CD4-positive, alpha-beta T cell (primary cell): ENCODE measurements around the gene PARPBP. TPM values are rescaled to one million over a fixed set of nuclear protein-coding genes. Genes with fewer than 3 reads are reported as not detected.
A peak's percentile ranks its signal among the peaks of the same experiment; 100 is the strongest.
"Not testable (repeated sequence)": the region's sequence is repeated elsewhere in the genome, so short reads cannot be mapped to it uniquely, and the experiment has no call there.

Source experiments
- ATAC-seq: fragments of 200-7000 bp; cut with Tn5 transposase; one replicate; pipeline ENCODE4 v1.10.0; 2022; ENCODE audit warnings: mild to moderate bottlenecking; ENCODE audit not compliant: poor library complexity
- CTCF ChIA-PET: fragments of 350-600 bp; sonication (Branson Sonifier 250); formaldehyde crosslinking; loops from one replicate; lab custom pipeline; 2021; ENCODE audit warnings: antibody characterized with exemption, inconsistent platforms; lab: Charles Lee
- POLR2A ChIA-PET: fragments of 350-600 bp; sonication (Branson Sonifier 250); formaldehyde crosslinking; loops from one replicate; lab custom pipeline; 2021; ENCODE audit warnings: antibody characterized with exemption, inconsistent platforms; lab: Charles Lee
- DNase-seq, 14 experiments: peaks; one replicate each; pipeline ENCODE4 v3.0.0-alpha.2; 2013 to 2020; ENCODE audit warnings: mixed read lengths in 2 of 14
- H3K27ac ChIP-seq, 2 donors: one replicate each; pipeline versions ENCODE4 v1.5.1 to v1.7.0; 2013; ENCODE audit warnings: low read length in 2 of 2, low read depth in 1 of 2, mild to moderate bottlenecking in 1 of 2
- H3K27me3 ChIP-seq, 2 experiments: 1 replicate in 1 of 2; 2 replicates in 1 of 2; pipeline versions ENCODE4 v1.6.1 to v1.7.0; 2013; ENCODE audit warnings: low read length in 2 of 2, control low read depth in 1 of 2, mild to moderate bottlenecking in 1 of 2, moderate library complexity in 1 of 2; ENCODE audit not compliant: insufficient read depth in 2 of 2, control insufficient read depth in 1 of 2
- H3K36me3 ChIP-seq: one replicate; pipeline ENCODE4 v1.6.1; 2013; ENCODE audit warnings: low read length, control low read depth; ENCODE audit not compliant: insufficient read depth
- H3K4me1 ChIP-seq: one replicate; pipeline ENCODE4 v1.6.1; 2013; ENCODE audit warnings: low read length, control low read depth; ENCODE audit not compliant: insufficient read depth
- H3K4me3 ChIP-seq: one replicate; pipeline ENCODE4 v1.5.1; 2013; ENCODE audit warnings: mild to moderate bottlenecking, low read length, moderate library complexity
- H3K9me3 ChIP-seq, 2 experiments: 1 replicate in 1 of 2; 2 replicates in 1 of 2; pipeline versions ENCODE4 v1.6.1 to v1.7.0; 2013; ENCODE audit warnings: low read length in 2 of 2, mild to moderate bottlenecking in 2 of 2, control low read depth in 1 of 2, moderate library complexity in 1 of 2; ENCODE audit not compliant: control insufficient read depth in 1 of 2, insufficient read depth in 1 of 2
- H3K27ac Mint-ChIP-seq: one replicate; pipeline ENCODE4 v1.8.0; 2020; ENCODE audit warnings: mixed read lengths
- H3K27me3 Mint-ChIP-seq: one replicate; pipeline ENCODE4 v1.8.0; 2021; ENCODE audit warnings: mixed read lengths
- H3K36me3 Mint-ChIP-seq: one replicate; pipeline ENCODE4 v1.8.0; 2021; ENCODE audit warnings: low read depth, mixed read lengths
- H3K4me1 Mint-ChIP-seq: one replicate; pipeline ENCODE4 v1.8.0; 2021; ENCODE audit warnings: low read depth, mixed read lengths
- H3K4me3 Mint-ChIP-seq: one replicate; pipeline ENCODE4 v1.8.0; 2020; ENCODE audit warnings: mild to moderate bottlenecking, mixed read lengths
- H3K9me3 Mint-ChIP-seq: one replicate; pipeline ENCODE4 v1.8.0; 2020; ENCODE audit warnings: mixed read lengths
- intact Hi-C, 2 experiments: fragments of 100-400 bp; cut with DNase I in 1 of 2; cut with micrococcal nuclease in 1 of 2; formaldehyde crosslinking; loops; one replicate each; pipeline versions ENCODE4 v1.15.1 to v1.9.0; 2023 to 2025; cut with DNase I, micrococcal nuclease
- total RNA-seq, 174 experiments: library from RNA in 2 of 174; stranded (reverse) in 2 of 174; gene quantifications; one replicate each; pipeline ENCODE4 v1.2.3 and lab custom pipeline; 2021 to 2026
- TF ChIP-seq, protein P1 (sequence below): fragments of 200-600 bp; IDR thresholded peaks from one replicate; pipeline ENCODE4 v1.8.0; 2022; ENCODE audit warnings: antibody characterized with exemption, mild to moderate bottlenecking

Gene PARPBP
- total RNA-seq, 2 experiments from 2014 or later, result 1.1 to 1.5 TPM

DNA sequence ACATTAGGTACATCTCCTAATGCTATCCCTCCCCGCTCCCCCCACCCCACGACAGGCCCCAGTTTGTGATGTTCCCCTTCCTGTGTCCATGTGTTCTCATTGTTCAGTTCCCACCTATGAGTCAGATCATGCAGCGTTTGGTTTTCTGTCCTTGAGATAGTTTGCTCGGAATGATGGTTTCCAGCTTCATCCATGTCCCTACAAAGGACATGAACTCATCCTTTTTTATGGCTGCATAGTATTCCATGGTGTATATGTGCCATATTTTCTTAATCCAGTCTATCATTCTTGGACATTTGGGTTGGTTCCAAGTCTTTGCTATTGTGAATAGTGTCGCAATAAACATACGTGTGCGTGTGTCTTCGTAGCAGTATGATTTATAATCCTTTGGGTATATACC is 17.6 kb downstream of the PARPBP start:
- H3K9me3 ChIP-seq, H3K36me3 ChIP-seq, H3K4me3 Mint-ChIP-seq, H3K27ac Mint-ChIP-seq, H3K4me1 ChIP-seq, CTCF ChIA-PET, H3K36me3 Mint-ChIP-seq, H3K4me1 Mint-ChIP-seq, POLR2A ChIA-PET, H3K27me3 ChIP-seq, ATAC-seq, H3K27me3 Mint-ChIP-seq, DNase-seq, H3K27ac ChIP-seq, H3K9me3 Mint-ChIP-seq, intact Hi-C loops, H3K4me3 ChIP-seq: not testable (repeated sequence)

DNA sequence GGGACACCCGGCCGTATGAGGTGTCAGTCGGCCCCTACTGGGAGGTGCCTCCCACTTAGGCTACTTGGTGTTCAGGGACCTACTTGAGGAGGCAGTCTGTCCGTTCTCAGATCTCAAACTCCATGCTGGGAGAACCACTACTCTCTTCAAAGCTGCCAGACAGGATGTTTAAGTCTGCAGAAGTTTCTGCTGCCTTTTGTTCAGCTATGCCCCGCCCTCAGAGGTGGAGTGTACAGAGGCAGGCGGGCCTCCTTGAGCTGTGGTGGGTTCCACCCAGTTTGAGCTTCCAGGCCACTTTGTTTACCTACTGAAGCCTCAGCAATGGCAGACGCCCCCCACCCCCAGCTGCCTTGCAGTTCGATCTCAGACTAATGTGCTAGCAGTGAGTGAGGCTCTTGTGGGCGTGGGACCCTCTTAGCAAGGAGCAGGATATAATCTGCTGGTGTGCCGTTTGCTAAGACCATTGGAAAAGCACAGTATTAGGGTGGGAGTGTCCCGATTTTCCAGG is 22.9 kb downstream of the PARPBP start:
- DNase-seq, result peak in 5 of 14 experiments; percentile 5 to 32 (median 11)
- H3K4me1 ChIP-seq, H3K36me3 Mint-ChIP-seq, H3K9me3 ChIP-seq, H3K27ac Mint-ChIP-seq, ATAC-seq, H3K4me1 Mint-ChIP-seq, H3K4me3 ChIP-seq, H3K36me3 ChIP-seq, intact Hi-C loops, H3K27me3 Mint-ChIP-seq, CTCF ChIA-PET, H3K4me3 Mint-ChIP-seq, H3K9me3 Mint-ChIP-seq, POLR2A ChIA-PET, H3K27me3 ChIP-seq, H3K27ac ChIP-seq: not testable (repeated sequence)

DNA sequence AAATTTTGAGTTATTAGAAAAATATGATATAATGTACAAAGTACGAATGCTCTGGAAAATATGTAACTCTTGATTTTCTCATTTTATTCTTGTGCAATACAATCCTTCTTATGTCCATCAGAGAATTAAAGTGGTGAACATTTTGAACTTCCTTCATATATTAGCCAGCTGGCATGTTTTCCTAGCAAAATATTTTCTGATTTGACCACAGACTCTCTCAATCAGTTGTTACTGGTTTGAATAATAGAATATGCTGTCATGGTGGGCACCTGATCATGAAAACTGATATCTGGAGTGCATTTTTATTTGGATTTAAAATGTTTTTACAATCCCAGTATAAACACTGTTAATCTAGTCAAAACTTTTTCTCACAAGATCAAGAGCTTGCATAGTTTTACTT is 24.2 kb downstream of the PARPBP start:
- POLR2A ChIA-PET, result no interaction called here
- TF ChIP-seq, protein P1, sequence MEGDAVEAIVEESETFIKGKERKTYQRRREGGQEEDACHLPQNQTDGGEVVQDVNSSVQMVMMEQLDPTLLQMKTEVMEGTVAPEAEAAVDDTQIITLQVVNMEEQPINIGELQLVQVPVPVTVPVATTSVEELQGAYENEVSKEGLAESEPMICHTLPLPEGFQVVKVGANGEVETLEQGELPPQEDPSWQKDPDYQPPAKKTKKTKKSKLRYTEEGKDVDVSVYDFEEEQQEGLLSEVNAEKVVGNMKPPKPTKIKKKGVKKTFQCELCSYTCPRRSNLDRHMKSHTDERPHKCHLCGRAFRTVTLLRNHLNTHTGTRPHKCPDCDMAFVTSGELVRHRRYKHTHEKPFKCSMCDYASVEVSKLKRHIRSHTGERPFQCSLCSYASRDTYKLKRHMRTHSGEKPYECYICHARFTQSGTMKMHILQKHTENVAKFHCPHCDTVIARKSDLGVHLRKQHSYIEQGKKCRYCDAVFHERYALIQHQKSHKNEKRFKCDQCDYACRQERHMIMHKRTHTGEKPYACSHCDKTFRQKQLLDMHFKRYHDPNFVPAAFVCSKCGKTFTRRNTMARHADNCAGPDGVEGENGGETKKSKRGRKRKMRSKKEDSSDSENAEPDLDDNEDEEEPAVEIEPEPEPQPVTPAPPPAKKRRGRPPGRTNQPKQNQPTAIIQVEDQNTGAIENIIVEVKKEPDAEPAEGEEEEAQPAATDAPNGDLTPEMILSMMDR, result no peak
- Histone ChIP-seq H3K27ac (no peak overlapping the region), H3K4me1 (peaks cover 3% of the 10 kb centered on the region), H3K9me3 (no peaks in the 10 kb centered on the region), H3K4me3 (no peak overlapping the region), H3K27me3 (no peaks in the 10 kb centered on the region), H3K36me3 (no peaks in the 10 kb centered on the region)
- H3K4me1 Mint-ChIP-seq, result no peaks in the 10 kb centered on the region
- H3K9me3 Mint-ChIP-seq, result peaks cover 1% of the 10 kb centered on the region
- CTCF ChIA-PET, result no interaction called here
- no peak overlapping the region for H3K4me3 Mint-ChIP-seq
- no peak overlapping the region for H3K27ac Mint-ChIP-seq
- H3K27me3 Mint-ChIP-seq, result no peaks in the 10 kb centered on the region
- DNase-seq (no peak), ATAC-seq (no peak)
- no peaks in the 10 kb centered on the region for H3K36me3 Mint-ChIP-seq
- intact Hi-C loops, result no loop called here

DNA sequence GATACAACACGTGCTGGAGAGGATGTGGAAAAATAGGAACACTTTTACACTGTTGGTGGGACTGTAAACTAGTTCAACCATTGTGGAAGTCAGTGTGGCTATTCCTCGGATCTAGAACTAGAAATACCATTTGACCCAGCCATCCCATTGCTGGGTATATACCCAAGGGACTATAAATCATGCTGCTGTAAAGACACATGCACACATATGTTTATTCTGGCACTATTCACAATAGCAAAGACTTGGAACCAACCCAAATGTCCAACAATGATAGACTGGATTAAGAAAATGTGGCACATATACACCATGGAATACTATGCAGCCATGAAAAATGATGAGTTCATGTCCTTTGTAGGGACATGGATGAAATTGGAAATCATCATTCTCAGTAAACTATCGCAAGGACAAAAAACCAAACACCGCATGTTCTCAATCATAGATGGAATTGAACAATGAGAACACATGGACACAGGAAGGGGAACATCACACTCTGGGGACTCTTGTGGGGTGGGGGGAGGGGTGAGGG is 27.1 kb downstream of the PARPBP start:
- not testable (repeated sequence) for H3K36me3 Mint-ChIP-seq

DNA sequence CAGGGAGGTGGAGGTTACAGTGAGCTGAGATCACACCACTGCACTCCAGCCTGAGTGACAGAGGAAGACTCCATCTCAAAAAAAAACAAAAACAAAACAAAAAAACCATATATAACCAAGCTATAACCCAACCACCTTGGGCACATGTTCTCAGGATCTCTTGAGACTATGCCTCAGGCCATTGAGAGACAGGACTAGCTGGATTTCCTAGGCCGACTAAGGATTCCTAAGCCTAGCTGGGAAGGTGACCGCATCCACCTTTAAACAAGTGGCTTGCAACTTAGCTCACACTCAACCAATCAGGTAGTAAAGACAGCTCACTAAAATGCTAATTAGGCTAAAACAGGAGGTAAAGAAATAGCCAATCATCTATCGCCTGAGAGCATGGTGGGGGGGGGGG is 35.2 kb downstream of the PARPBP start:
- H3K27ac Mint-ChIP-seq, H3K4me3 Mint-ChIP-seq, H3K27ac ChIP-seq, H3K36me3 ChIP-seq, H3K4me1 Mint-ChIP-seq, CTCF ChIA-PET, DNase-seq, intact Hi-C loops, H3K4me3 ChIP-seq, H3K27me3 ChIP-seq, H3K4me1 ChIP-seq, H3K36me3 Mint-ChIP-seq, H3K9me3 Mint-ChIP-seq, POLR2A ChIA-PET, ATAC-seq, H3K27me3 Mint-ChIP-seq, H3K9me3 ChIP-seq: not testable (repeated sequence)

More for the DNA sequence above, 27.1 kb downstream of the PARPBP start:
- H3K27ac ChIP-seq, H3K36me3 ChIP-seq, POLR2A ChIA-PET, H3K4me3 ChIP-seq, H3K27me3 ChIP-seq, CTCF ChIA-PET, H3K27me3 Mint-ChIP-seq, DNase-seq, H3K4me1 ChIP-seq, H3K4me1 Mint-ChIP-seq, ATAC-seq, H3K4me3 Mint-ChIP-seq, H3K27ac Mint-ChIP-seq, H3K9me3 Mint-ChIP-seq, intact Hi-C loops, H3K9me3 ChIP-seq: not testable (repeated sequence)
